Activated CD8-positive, alpha-beta T cell treated with anti-CD3 and anti-CD28 coated beads for 36 hours (primary cell): Measurements from ENCODE around the gene AOX1. TPM values are rescaled to one million over a fixed set of nuclear protein-coding genes. Genes with fewer than 3 reads are reported as not detected.

Source experiments
- ATAC-seq: fragments of 200-7000 bp; cut with Tn5 transposase; one replicate; pipeline ENCODE4 v1.10.0; 2021; ENCODE audit warnings: mild to moderate bottlenecking, moderate library complexity
- CTCF ChIA-PET: fragments of 350-600 bp; sonication (Branson Sonifier 250); formaldehyde crosslinking; loops from one replicate; lab custom pipeline; 2021; ENCODE audit warnings: antibody characterized with exemption; lab: Charles Lee
- POLR2A ChIA-PET: fragments of 350-600 bp; sonication (Branson Sonifier 250); formaldehyde crosslinking; loops from one replicate; lab custom pipeline; 2021; ENCODE audit warnings: antibody characterized with exemption; lab: Charles Lee
- DNase-seq: peaks from one replicate; pipeline ENCODE4 v3.0.0-alpha.2; 2020
- H3K27ac Mint-ChIP-seq: one replicate; pipeline ENCODE4 v1.8.0; 2021; ENCODE audit warnings: mild to moderate bottlenecking, mixed read lengths
- H3K27me3 Mint-ChIP-seq: one replicate; pipeline ENCODE4 v1.8.0; 2021; ENCODE audit warnings: mixed read lengths
- H3K36me3 Mint-ChIP-seq: one replicate; pipeline ENCODE4 v1.8.0; 2021; ENCODE audit warnings: low read depth, mixed read lengths
- H3K4me1 Mint-ChIP-seq: one replicate; pipeline ENCODE4 v1.8.0; 2021; ENCODE audit warnings: low read depth, mixed read lengths
- H3K4me3 Mint-ChIP-seq: one replicate; pipeline ENCODE4 v1.8.0; 2021; ENCODE audit warnings: mild to moderate bottlenecking, moderate library complexity, mixed read lengths
- H3K9me3 Mint-ChIP-seq: one replicate; pipeline ENCODE4 v1.8.0; 2021; ENCODE audit warnings: mixed read lengths
- CTCF ChIP-seq: fragments of 200-600 bp; IDR thresholded peaks from one replicate; pipeline ENCODE4 v1.8.0; 2022; ENCODE audit warnings: antibody characterized with exemption, mild to moderate bottlenecking
- intact Hi-C: fragments of 100-400 bp; cut with micrococcal nuclease; formaldehyde crosslinking; loops from one replicate; pipeline ENCODE4 v1.10.0; 2022
- total RNA-seq, 2 experiments: library from RNA; stranded (reverse); gene quantifications; one replicate each; pipeline ENCODE4 v1.2.3, GENCODE V29; 2021

AOX1 gene
- total RNA-seq, 2 experiments from 2014 or later: 0.54 to 0.69 TPM

- intact Hi-C loops: no loop called here
- no peak for TF ChIP-seq CTCF
- ATAC-seq (no peak), DNase-seq (no peak)
- peaks cover 10% of the 10 kb centered on the region for H3K4me1 Mint-ChIP-seq
- H3K27ac Mint-ChIP-seq: no peak overlapping the region
- no peak overlapping the region for H3K4me3 Mint-ChIP-seq
- ChIA-PET CTCF (interaction anchor here (0.8 to 1.6 kb wide), 4 partner anchors 12 to 120 kb away, joined by 3 to 4 read pairs (median 3); no protein-coding TSS in a partner anchor), POLR2A (no interaction called here)
- H3K9me3 Mint-ChIP-seq: no peaks in the 10 kb centered on the region
- peaks cover 3% of the 10 kb centered on the region for H3K27me3 Mint-ChIP-seq
- no peaks in the 10 kb centered on the region for H3K36me3 Mint-ChIP-seq
Observed at GRCh38 chr2:200615247-200615646, 29.4 kb downstream of the AOX1 start.

GRCh38 chr2:200616193-200616592 lies 30.4 kb downstream of the AOX1 start:
- H3K4me1 Mint-ChIP-seq: peaks cover 10% of the 10 kb centered on the region
- H3K4me3 Mint-ChIP-seq: no peak overlapping the region
- TF ChIP-seq CTCF: no peak
- no peak for DNase-seq
- H3K9me3 Mint-ChIP-seq: no peaks in the 10 kb centered on the region
- intact Hi-C loops: no loop called here
- no peaks in the 10 kb centered on the region for H3K27me3 Mint-ChIP-seq
- no peak for ATAC-seq
- H3K27ac Mint-ChIP-seq: no peak overlapping the region
- ChIA-PET POLR2A (no interaction called here), CTCF (interaction anchor here (1.6 kb wide), 1 partner anchor 13 kb away, joined by 3 read pairs; no protein-coding TSS in a partner anchor)
- no peaks in the 10 kb centered on the region for H3K36me3 Mint-ChIP-seq

GRCh38 chr2:200616656-200617055 lies 30.8 kb downstream of the AOX1 start:
- ChIA-PET CTCF (interaction anchor here (1.3 to 1.5 kb wide), 2 partner anchors 10 to 31 kb away, joined by 3 to 4 read pairs; partner anchors contain the start of gene AOX1), POLR2A (no interaction called here)
- Mint-ChIP-seq H3K4me3 (no peak overlapping the region), H3K9me3 (no peaks in the 10 kb centered on the region), H3K4me1 (peaks cover 10% of the 10 kb centered on the region), H3K36me3 (no peaks in the 10 kb centered on the region), H3K27ac (no peak overlapping the region), H3K27me3 (no peaks in the 10 kb centered on the region)
- DNase-seq (no peak), ATAC-seq (no peak)
- intact Hi-C loops: no loop called here
- TF ChIP-seq CTCF: no peak

- H3K4me3 Mint-ChIP-seq: no peak overlapping the region
- no peak for TF ChIP-seq CTCF
- no peak for ATAC-seq
- H3K27ac Mint-ChIP-seq: no peak overlapping the region
- H3K27me3 Mint-ChIP-seq: no peaks in the 10 kb centered on the region
- intact Hi-C loops: no loop called here
- peaks cover 10% of the 10 kb centered on the region for H3K4me1 Mint-ChIP-seq
- no peaks in the 10 kb centered on the region for H3K36me3 Mint-ChIP-seq
- CTCF ChIA-PET: interaction anchor here (0.8 to 1.5 kb wide), 3 partner anchors 9 to 41 kb away, joined by 3 to 4 read pairs (median 3); partner anchors contain the start of gene AOX1
- H3K9me3 Mint-ChIP-seq: no peaks in the 10 kb centered on the region
- POLR2A ChIA-PET: no interaction called here
- DNase-seq: no peak
Observed at GRCh38 chr2:200617156-200618053, 31.6 kb downstream of the AOX1 start.

GRCh38 chr2:200618054-200618419 lies 32.2 kb downstream of the AOX1 start:
- POLR2A ChIA-PET: no interaction called here
- CTCF ChIA-PET: interaction anchor here (0.8 to 1.5 kb wide), 2 partner anchors 8 to 42 kb away, joined by 3 to 4 read pairs; no protein-coding TSS in a partner anchor
- no peak for ATAC-seq

More at GRCh38 chr2:200618054-200618419, 32.2 kb downstream of the AOX1 start:
- Mint-ChIP-seq H3K4me1 (peaks cover 10% of the 10 kb centered on the region), H3K27me3 (no peaks in the 10 kb centered on the region), H3K9me3 (no peaks in the 10 kb centered on the region), H3K27ac (no peak overlapping the region), H3K36me3 (no peaks in the 10 kb centered on the region), H3K4me3 (no peak overlapping the region)
- intact Hi-C loops: no loop called here
- TF ChIP-seq CTCF: no peak
- no peak for DNase-seq
